Stimulated activated CD8-positive, alpha-beta memory T cell treated with anti-CD3 and anti-CD28 coated beads, Interleukin-15, amount 100 ng/mL, for 4 hours (primary cell): ENCODE data around the gene OSBPL6.
"Not testable (repeated sequence)": the region's sequence is repeated elsewhere in the genome, so short reads cannot be mapped to it uniquely, and the experiment has no call there.

Experiments
- DNase-seq, 2 donors: peaks; one replicate each; pipeline ENCODE4 v3.0.0-alpha.2; 2020; ENCODE audit warnings: low read depth in 2 of 2

The OSBPL6 gene

GRCh38 chr2:178193823-178194599 is at the start of gene OSBPL6:
OSBPL6 (plus strand) TSS chr2:178194512; CDS start chr2:178306185, 111,673 bp downstream.
- DNase-seq: peak in 1 of 2 donors; percentile 18

- DNase-seq: no peak
Observed at GRCh38 chr2:178152033-178152432, 42.3 kb upstream of the OSBPL6 start.

DNA sequence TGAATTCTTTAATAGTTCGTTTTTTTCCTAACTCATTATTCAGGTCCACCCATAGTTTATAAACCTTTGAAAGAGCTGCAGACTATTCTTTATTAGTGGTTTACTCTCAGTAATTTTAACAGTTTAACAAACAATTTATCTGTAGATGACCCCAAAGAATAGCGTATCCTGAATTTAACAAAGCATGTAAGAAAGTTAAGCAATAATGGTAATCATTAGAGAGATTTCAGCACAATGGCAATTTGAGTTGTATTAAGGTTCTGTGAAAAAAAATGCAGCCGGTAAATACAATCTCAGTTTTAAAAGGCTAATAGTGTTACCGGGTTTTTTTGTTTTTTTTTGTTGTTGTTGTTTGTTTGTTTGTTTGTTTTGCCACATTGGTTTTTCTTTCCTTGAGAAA is 41.8 kb upstream of the OSBPL6 start:
- no peak for DNase-seq

DNA sequence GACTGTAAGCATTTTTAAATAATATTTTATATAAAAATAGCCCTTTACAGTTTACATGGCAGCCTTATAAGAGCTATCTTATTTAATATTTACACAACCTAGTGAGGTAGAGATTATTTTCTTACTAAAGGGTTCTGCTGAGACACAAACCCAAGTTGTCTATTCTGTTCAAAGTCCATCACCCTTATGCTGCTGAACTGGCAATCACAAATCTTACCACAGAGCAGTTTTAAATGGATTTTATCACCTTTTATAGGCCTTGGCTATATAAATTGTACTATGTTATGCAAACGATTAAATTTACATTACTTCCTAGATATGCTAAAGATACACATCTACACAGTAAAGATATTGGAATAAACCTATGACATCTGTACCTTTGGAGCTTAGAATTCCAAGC is 41.3 kb upstream of the OSBPL6 start:
- DNase-seq: no peak

GRCh38 chr2:178153878-178154277 is 40.4 kb upstream of the OSBPL6 start:
- not testable (repeated sequence) for DNase-seq

GRCh38 chr2:178155524-178155923 is 38.8 kb upstream of the OSBPL6 start:
- DNase-seq: no peak

- no peak for DNase-seq
Observed at GRCh38 chr2:178157574-178157973, 36.7 kb upstream of the OSBPL6 start.

DNA sequence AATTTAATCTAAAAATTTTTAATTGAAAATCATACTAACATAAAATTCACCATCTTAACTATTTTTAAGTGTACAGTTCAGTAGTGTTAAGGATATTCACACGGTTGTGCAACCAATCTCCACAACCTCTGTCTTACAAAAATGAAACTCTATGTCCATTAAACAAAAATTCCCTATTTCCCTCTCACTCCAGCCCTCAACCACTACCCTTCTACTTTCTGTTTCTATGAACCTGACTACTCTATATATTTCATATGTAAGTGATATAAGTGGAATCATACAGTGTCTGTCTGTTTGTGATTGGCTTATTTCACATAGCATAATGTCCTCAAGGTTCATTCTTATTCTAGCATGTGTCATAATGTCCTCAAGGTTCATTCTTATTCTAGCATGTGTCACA is 34.3 kb upstream of the OSBPL6 start:
- no peak for DNase-seq

DNA sequence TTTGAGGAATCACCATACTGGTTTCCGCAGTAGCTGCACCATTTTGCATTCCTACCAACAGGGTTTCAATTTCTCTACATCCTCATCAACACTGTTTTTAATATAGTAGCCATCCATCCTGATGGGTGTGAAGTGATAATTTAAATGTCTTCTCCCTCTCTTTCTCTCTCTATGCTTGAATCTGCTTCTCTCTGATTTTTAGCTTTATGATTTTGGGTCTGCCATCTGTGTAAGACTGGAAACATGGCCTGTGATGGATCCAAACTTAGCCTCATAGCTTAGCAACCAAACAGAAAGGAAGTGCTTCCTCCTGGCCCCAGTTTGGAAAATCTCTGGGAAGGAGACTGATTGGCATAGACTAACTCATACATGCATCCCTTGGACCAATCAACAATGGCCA is 33.7 kb upstream of the OSBPL6 start:
- no peak for DNase-seq

GRCh38 chr2:178163395-178163794 is 30.9 kb upstream of the OSBPL6 start:
- DNase-seq: no peak

DNA sequence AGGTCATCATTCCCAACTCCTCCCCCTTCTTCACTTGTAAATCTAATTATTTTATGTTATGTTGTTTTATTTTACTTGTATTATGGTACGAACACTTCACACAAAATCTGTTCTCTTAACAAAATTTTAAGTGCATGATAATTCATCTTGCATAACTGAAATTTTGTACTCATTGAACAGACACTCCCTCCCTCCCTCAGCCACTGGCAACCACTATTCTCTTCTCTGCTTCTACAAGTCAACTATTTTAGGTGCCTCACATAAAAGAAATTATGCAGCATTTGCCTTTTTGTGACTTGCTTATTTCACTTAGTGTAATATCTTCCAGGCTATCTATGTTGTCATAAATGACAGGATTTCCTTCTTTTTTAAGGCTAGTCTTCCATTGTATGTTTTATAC is 30.4 kb upstream of the OSBPL6 start:
- DNase-seq: no peak

DNA sequence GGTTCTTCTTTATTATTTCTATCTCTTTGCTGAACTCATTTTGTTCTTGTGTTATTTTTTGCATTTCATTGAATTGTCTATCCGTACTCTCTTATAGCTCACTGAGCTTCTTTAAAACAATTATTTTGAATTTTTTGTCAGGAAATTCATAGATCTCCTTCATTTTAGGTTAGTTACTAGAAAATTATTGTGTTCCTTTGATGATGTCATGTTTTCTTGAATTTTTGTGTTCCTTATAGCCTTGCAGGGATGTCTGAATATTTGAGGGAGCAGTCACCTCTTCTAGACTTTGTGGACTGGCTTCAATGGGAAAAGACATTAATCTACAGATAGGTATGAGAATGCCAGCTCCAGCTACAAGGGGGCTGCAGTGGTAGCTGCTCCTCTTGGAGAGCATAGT is 20.7 kb upstream of the OSBPL6 start:
- DNase-seq: no peak

GRCh38 chr2:178177066-178177679 is 17.1 kb upstream of the OSBPL6 start:
- DNase-seq: no peak

DNA sequence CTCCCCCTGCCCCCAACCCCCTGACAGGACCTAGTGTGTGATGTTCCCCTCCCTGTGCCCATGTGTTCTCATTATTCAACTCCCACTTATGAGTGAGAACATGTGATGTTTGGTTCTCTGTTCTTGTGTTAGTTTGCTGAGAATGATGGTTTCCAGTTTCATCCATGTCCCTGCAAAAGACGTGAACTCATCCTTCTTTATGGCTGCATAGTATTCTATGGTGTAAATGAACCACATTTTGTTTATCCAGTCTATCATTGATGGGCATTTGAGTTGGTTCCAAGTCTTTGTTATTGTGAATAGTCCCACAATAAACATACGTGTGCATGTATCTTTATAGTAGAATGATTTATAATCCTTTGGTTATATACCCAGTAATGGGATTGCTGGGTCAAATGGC is 13.7 kb upstream of the OSBPL6 start:
- DNase-seq: not testable (repeated sequence)

DNA sequence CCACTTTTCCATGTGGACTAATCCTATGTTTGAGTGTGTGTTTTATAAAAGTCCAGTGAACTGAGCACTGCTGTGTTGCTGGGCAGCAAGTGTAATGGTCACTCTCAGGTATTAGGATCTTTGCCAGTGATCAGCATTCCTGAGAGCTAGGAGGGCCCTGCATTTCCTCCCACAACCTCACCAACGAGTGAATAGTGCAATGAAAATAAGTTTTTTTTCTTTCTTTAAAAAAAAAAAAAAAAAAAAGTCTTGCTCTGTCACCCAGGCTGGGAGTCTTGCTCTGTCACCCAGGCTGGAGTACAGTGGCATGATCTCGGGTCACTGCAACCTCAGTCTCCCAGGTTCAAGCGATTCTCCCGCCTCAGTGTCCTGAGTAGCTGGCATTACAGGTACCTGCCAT is 6.5 kb upstream of the OSBPL6 start:
- DNase-seq: no peak

- no peak for DNase-seq
Observed at GRCh38 chr2:178188466-178188865, 5.8 kb upstream of the OSBPL6 start.

- no peak for DNase-seq
Observed at GRCh38 chr2:178191004-178191508, 3.3 kb upstream of the OSBPL6 start.

- DNase-seq: no peak
Observed at GRCh38 chr2:178191511-178191910, 2.8 kb upstream of the OSBPL6 start.

DNA sequence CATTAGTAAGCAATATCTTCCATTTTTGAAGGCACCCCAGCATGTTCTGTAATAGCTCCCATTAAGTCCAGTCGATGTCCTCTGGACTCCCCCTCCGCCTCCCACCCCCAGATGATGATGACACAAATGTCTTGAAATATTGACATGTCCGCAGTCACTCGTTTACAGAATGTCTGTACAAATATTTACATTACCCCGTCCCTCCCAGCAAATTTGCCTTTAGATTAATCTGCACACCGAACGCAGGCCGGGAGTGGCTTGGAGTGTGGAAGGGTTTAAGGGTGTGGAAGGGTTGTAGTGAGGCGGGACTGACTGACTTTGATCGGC is 853 bp upstream of the OSBPL6 start:
- DNase-seq: no peak

DNA sequence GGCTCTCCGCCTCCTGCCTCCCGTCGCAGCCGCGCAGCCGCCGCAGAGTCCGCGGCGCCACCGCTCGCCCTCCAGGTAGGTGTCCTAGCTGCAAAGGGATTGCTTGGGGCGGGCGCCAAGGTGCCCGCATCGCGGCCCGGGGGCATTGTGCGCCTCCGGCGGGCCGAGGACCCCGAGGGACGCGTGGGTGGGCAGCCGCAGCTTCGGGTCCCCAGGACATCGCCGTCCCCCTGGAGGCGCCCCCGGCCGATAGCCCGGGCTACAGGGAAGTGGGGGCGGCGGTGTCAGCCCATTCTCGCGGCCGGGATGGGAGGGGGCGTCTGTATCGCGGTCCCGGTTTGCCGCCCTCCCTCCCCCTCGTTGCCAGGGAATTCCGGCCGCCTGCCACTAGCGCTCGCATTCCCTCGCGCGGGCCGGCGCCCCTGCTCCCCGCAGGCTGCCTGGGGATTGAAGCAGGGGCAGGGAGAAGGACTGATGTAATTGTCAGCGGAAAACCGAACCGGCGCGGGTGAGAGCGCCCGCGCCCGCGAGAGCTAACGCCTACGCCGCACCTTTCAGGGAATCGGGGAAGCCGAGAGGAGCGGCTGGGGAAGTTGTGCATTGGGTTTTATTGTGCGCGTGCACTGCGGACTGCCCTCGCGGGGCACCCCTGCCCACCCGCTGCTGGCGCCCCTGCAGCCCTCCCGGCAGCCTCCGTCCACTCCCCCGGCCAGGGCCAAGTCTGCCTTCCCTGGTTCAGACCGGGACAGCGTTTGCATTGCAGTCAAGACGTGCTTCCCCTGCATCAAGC is 483 bp downstream of the OSBPL6 start:
- DNase-seq: no peak

DNA sequence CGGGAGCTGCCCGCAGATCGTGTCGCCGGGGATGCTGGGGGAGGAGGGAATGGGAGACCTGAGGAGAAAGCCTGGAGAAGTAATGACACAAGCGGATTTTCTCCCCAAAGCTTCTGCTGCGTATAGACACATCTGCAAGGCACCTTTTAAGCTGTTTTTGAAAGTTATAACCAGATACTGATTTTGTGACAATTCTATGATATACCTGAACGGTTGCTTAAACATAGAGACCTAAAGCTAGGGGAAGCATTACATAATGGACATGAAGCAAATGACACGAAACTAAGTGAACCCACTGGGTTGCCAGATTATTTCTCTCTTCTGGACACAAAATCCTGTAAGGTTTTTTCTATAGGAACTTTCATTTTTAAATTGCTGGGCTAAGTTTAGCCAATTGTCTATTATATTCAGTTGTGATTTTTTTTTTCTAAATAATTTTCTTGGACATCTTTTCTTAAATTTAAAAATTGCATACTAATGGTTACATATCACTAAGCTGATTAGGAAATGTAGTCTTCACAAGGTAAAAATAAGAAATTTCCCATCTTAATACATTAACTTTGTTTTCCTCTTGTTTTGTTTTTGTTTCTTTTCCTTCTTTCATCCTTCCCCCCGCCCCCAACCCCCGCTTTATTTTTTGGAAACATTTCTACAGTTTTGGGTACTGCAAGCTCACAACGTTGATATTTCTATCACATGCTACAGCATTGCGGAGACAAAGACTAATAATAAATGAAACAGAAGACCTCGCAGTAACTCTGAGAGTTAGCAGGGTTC is 1.3 kb downstream of the OSBPL6 start:
- no peak for DNase-seq

DNA sequence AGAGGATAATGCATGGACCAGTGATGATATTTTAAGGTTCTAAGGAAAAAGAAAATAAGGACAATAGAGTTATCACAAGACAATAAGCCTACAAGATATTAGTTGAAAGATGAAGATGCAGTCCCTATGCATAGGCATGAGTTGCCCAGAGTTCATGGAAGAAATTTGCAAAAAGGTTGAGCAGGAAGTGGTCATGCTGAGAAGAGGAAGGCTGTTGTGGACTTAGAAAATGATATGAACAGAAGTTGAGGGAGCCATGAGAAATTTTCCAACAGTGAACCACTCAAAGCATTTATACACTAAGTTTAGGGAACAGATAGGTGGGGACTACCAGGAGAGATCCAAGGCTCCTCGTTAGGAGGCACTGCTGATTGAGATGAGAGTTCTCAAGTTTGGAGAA is 3.5 kb downstream of the OSBPL6 start:
- DNase-seq: no peak
